AG10803 (cell line): ENCODE measurements around the gene MYRF.
A peak's percentile ranks its signal among the peaks of the same experiment; 100 is the strongest.

ENCODE experiments used
- DNase-seq: peaks from one replicate; pipeline ENCODE4 v3.0.0; 2010; ENCODE audit warnings: low read depth
- H3K4me3 ChIP-seq: 2 replicates; pipeline ENCODE4 v1.5.1; 2011; ENCODE audit warnings: mild to moderate bottlenecking, low read length, control low read depth
- TF ChIP-seq, protein P1 (sequence below): conservative IDR thresholded peaks from 2 replicates; pipeline ENCODE4 v1.5.1; 2011; ENCODE audit warnings: mild to moderate bottlenecking, low read length, control low read depth, inconsistent platforms

Gene MYRF

DNA sequence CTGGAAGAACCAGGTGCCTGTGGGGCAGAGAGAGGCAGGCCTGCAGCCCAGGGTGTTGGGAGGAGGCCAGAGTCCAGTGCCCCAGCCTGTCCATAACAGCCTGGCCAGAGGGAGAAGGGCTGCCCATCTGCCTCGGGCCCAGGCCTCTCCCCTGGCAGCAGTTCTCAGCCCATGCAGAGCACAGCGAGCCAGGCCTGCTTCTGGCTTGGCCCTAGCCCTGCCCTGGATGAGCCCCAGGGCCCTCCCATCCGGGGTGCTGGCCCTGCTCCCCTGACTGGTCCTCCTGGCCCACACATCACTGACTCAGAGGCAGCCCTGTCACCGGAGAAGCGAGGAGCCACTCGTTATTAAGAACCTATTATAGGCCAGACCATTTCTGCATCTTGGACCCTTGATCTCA lies 19.7 kb upstream of the MYRF start:
- H3K4me3 ChIP-seq, result no peak overlapping the region
- peak; percentile 76 for DNase-seq
- TF ChIP-seq, protein P1, sequence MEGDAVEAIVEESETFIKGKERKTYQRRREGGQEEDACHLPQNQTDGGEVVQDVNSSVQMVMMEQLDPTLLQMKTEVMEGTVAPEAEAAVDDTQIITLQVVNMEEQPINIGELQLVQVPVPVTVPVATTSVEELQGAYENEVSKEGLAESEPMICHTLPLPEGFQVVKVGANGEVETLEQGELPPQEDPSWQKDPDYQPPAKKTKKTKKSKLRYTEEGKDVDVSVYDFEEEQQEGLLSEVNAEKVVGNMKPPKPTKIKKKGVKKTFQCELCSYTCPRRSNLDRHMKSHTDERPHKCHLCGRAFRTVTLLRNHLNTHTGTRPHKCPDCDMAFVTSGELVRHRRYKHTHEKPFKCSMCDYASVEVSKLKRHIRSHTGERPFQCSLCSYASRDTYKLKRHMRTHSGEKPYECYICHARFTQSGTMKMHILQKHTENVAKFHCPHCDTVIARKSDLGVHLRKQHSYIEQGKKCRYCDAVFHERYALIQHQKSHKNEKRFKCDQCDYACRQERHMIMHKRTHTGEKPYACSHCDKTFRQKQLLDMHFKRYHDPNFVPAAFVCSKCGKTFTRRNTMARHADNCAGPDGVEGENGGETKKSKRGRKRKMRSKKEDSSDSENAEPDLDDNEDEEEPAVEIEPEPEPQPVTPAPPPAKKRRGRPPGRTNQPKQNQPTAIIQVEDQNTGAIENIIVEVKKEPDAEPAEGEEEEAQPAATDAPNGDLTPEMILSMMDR, result no peak

DNA sequence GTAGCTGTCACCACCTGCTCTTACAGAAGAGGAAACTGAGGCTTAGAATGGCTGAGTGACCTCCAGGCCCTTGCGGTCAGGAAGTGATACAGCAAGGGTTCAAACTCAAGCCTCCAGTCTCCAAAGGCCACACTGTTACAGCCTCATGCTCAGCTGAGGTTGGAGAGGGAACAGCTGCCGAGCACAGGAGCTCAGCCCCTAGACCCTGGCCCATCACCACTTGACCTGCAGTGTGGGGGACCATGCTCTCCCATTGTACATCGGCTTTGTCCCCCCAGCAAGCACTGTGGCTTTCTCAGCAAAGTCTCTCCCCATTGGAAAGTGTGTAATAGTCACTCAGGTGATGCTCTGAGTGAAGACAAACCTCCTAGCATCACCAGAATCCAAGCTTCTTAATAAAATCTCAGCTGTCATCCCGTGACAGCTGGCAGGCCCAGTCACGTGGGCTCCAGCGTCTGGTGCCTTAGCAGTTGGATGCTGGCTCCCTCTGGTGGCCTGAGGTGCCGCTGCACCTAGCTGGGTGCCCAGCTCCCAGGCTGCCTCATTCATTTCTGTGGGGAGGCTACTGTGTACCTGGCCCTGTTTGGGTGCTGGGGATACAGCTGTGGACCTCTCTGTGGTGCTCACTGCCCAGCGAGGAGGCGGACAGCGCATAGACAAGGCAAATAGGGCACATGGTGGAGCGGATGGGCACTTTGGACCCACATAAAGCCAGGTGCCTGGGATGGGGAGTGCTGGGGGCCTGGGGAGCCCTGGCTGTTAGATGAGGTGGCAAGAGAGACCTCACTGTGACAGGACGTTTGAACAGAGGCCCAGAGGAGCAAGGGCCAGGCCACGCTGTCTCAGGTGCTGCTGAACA lies 19.1 kb upstream of the MYRF start:
- DNase-seq, result peak; percentile 77
- TF ChIP-seq, protein P1, result peak; percentile 99
- no peak overlapping the region for H3K4me3 ChIP-seq

DNA sequence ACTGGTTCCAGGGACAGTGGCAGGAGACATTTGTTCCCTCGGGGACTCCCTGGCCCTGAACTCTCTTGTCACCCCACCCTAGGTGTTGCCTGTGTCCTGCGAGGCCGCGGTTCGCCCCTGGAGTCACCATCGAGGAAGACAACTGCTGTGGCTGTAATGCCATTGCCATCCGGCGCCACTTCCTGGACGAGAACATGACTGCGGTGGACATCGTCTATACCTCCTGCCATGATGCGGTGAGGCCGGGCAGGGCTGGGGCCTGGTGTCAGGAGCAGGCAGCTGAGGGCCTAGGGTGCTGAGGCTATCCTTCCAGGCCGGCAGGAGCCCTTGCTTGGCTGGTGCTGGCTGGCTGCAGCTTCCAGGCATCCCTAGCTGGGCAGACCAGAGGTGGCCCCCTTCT lies 17.7 kb upstream of the MYRF start:
- no peak overlapping the region for H3K4me3 ChIP-seq
- TF ChIP-seq, protein P1, result no peak
- DNase-seq, result no peak

DNA sequence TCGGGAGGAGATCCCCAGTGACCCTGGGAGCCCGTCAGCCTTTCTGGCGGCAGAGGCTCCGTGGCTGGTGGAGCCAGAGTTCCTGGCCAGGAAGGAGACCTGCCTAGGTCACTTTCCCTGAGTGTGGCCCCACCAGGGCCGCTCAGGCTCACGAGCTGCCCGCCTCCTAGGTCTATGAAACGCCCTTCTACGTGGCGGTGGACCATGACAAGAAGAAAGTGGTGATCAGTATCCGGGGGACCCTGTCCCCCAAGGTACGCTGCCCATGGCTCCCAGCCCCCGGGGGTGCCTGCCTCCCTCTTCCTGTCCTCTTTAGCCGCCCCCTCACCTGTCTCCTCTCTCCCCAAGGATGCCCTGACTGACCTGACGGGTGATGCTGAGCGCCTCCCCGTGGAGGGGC lies 17.0 kb upstream of the MYRF start:
- no peak overlapping the region for H3K4me3 ChIP-seq
- DNase-seq, result no peak
- TF ChIP-seq, protein P1, result no peak

DNA sequence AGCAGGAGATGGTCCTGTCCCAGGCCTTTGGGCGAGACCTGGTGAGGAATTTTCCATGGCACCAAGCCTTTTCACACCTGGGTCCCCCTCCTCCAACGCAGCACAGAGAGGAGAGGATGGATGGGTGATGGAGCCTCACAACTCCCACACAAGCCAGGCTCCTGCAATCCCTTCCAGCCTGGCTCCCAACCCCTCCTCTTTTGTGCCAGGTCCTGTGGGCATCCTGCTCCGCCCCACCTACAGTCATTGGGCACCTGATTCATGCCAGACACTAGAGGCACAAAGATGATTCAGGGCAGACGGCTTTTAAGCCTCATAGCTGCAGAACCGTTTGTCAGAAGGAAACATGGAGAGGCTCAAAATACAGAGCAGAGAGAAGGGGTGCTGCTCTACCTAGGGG lies 16.1 kb upstream of the MYRF start:
- no peak for DNase-seq
- TF ChIP-seq, protein P1, result no peak
- no peak overlapping the region for H3K4me3 ChIP-seq

GRCh38 chr11:61737131-61737530 lies 15.3 kb upstream of the MYRF start:
- TF ChIP-seq, protein P1, result no peak
- no peak overlapping the region for H3K4me3 ChIP-seq
- DNase-seq, result no peak
